HEK293T (cell line): ENCODE results near the gene DFFA.

Experiments used
- CTCF ChIA-PET: fragments of 350-600 bp; formaldehyde crosslinking; extraction: SDS; loops from one replicate; lab custom pipeline; 2021; ENCODE audit warnings: antibody characterized with exemption, inconsistent platforms; lab: Yijun Ruan, JAX
- POLR2A ChIA-PET: fragments of 350-600 bp; formaldehyde crosslinking; extraction: SDS; loops from one replicate; lab custom pipeline; 2020; ENCODE audit warnings: antibody characterized with exemption, inconsistent platforms; lab: Yijun Ruan, JAX
- DNase-seq: peaks from one replicate; pipeline ENCODE4 v3.0.0; 2012; ENCODE audit warnings: mixed read lengths; ENCODE audit errors: extremely low spot score
- ARNT ChIP-seq: fragments of 450-650 bp; IDR thresholded peaks from 2 replicates; pipeline ENCODE4 v1.6.1; 2017; ENCODE audit warnings: mild to moderate bottlenecking
- BHLHE40 ChIP-seq: fragments of 450-650 bp; IDR thresholded peaks from 2 replicates; pipeline ENCODE4 v1.6.1; 2016; ENCODE audit warnings: mild to moderate bottlenecking, moderate library complexity, borderline replicate concordance
- CTBP1 ChIP-seq: fragments of 450-650 bp; IDR thresholded peaks from 2 replicates; pipeline ENCODE4 v1.6.1; 2016; ENCODE audit warnings: borderline replicate concordance
- ELF4 ChIP-seq: fragments of 450-650 bp; IDR thresholded peaks from 2 replicates; pipeline ENCODE4 v1.6.1; 2017; ENCODE audit warnings: antibody characterized with exemption
- FOXA1 ChIP-seq: fragments of 450-650 bp; IDR thresholded peaks from 2 replicates; pipeline ENCODE4 v1.6.1; 2016; ENCODE audit warnings: mild to moderate bottlenecking
- FOXK2 ChIP-seq: fragments of 450-650 bp; IDR thresholded peaks from 2 replicates; pipeline ENCODE4 v1.6.1; 2016; ENCODE audit warnings: mild to moderate bottlenecking
- FOXM1 ChIP-seq: fragments of 450-650 bp; IDR thresholded peaks from 2 replicates; pipeline ENCODE4 v1.6.1; 2017; ENCODE audit warnings: mild to moderate bottlenecking, borderline replicate concordance
- HDGF ChIP-seq: fragments of 450-650 bp; IDR thresholded peaks from 2 replicates; pipeline ENCODE4 v1.6.1; 2017; ENCODE audit warnings: antibody characterized with exemption, borderline replicate concordance
- L3MBTL2 ChIP-seq: fragments of 450-650 bp; conservative IDR thresholded peaks from 2 replicates; pipeline ENCODE4 v1.6.1; 2016; ENCODE audit warnings: mild to moderate bottlenecking
- LEF1 ChIP-seq: fragments of 450-650 bp; IDR thresholded peaks from 2 replicates; pipeline ENCODE4 v1.6.1; 2017; ENCODE audit warnings: mild to moderate bottlenecking, borderline replicate concordance
- NFRKB ChIP-seq: fragments of 450-650 bp; IDR thresholded peaks from 2 replicates; pipeline ENCODE4 v1.6.1; 2016; ENCODE audit warnings: mild to moderate bottlenecking, moderate library complexity
- SP1 ChIP-seq: fragments of 450-650 bp; IDR thresholded peaks from 2 replicates; pipeline ENCODE4 v1.6.1; 2017
- SUZ12 ChIP-seq: fragments of 450-650 bp; IDR thresholded peaks from 2 replicates; pipeline ENCODE4 v1.6.1; 2016; ENCODE audit warnings: mild to moderate bottlenecking
- TARDBP ChIP-seq: fragments of 450-650 bp; IDR thresholded peaks from 2 replicates; pipeline ENCODE4 v1.6.1; 2016
- ZNF384 ChIP-seq: fragments of 450-650 bp; IDR thresholded peaks from 2 replicates; pipeline ENCODE4 v1.6.1; 2016
- TF ChIP-seq, protein P1 (sequence below): fragments of 450-650 bp; IDR thresholded peaks from 2 replicates; pipeline ENCODE4 v1.6.1; 2016

DFFA gene

GRCh38 chr1:10456661-10457060, 15.7 kb downstream of the DFFA start:
- ChIA-PET POLR2A (interaction anchor here (0.9 kb wide), 1 partner anchor 16 kb away, joined by 4 read pairs; the partner anchor contains the start of gene DFFA), CTCF (interaction anchor here (1.1 kb wide), 1 partner anchor 38 kb away, joined by 4 read pairs; no protein-coding TSS in a partner anchor)
- TF ChIP-seq CTBP1 (no peak), TARDBP (no peak), HDGF (no peak), FOXM1 (no peak), ELF4 (no peak), L3MBTL2 (no peak), SP1 (no peak)
- TF ChIP-seq, protein P1, sequence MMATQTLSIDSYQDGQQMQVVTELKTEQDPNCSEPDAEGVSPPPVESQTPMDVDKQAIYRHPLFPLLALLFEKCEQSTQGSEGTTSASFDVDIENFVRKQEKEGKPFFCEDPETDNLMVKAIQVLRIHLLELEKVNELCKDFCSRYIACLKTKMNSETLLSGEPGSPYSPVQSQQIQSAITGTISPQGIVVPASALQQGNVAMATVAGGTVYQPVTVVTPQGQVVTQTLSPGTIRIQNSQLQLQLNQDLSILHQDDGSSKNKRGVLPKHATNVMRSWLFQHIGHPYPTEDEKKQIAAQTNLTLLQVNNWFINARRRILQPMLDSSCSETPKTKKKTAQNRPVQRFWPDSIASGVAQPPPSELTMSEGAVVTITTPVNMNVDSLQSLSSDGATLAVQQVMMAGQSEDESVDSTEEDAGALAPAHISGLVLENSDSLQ, result no peak
- no peak for DNase-seq

- ChIA-PET CTCF (interaction anchor here (1.1 kb wide), 1 partner anchor 38 kb away, joined by 4 read pairs; no protein-coding TSS in a partner anchor), POLR2A (no interaction called here)
- no peak for TF ChIP-seq ARNT
- no peak for TF ChIP-seq FOXM1
- no peak for TF ChIP-seq SUZ12
- TF ChIP-seq FOXA1, result no peak
- TF ChIP-seq CTBP1, result no peak
- TF ChIP-seq ZNF384, result no peak
- no peak for TF ChIP-seq NFRKB
- TF ChIP-seq, protein P1, result no peak
- TF ChIP-seq SP1, result no peak
- no peak for TF ChIP-seq ELF4
- no peak for TF ChIP-seq L3MBTL2
- no peak for TF ChIP-seq FOXK2
- no peak for DNase-seq
These were observed 16.3 kb downstream of the DFFA start for GRCh38 chr1:10456048-10456447.

DNA sequence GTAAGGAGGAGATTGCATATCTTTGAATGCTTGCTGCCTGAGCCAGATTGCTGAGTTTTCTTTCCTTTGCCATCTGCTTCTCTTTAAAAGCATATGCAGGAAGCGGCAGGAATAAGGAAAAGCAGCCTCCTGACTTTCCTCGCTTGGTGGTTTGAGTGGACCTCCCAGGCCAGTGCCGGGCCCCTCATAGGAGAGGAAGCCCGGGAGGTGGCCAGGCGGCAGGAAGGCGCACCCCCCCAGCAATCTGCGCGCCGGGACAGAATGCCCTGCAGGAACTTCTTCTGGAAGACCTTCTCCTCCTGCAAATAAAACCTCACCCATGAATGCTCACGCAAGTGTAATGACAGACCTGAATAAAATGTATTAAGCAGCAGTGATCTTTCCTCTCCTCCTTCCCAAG, 21.0 kb downstream of the DFFA start:
- DNase-seq, result no peak
- POLR2A ChIA-PET, result interaction anchor here (0.6 kb wide), 1 partner anchor 439 kb away, joined by 4 read pairs; no protein-coding TSS in a partner anchor
- no peak for TF ChIP-seq LEF1
- no peak for TF ChIP-seq ZNF384
- no peak for TF ChIP-seq FOXM1
- no peak for TF ChIP-seq L3MBTL2
- TF ChIP-seq SP1, result no peak
- no peak for TF ChIP-seq FOXK2
- no peak for TF ChIP-seq CTBP1
- TF ChIP-seq ARNT, result no peak
- TF ChIP-seq FOXA1, result no peak
- TF ChIP-seq SUZ12, result no peak
- TF ChIP-seq TARDBP, result no peak
- CTCF ChIA-PET, result interaction anchor here (1.2 kb wide), 1 partner anchor 22 kb away, joined by 3 read pairs; no protein-coding TSS in a partner anchor

DNA sequence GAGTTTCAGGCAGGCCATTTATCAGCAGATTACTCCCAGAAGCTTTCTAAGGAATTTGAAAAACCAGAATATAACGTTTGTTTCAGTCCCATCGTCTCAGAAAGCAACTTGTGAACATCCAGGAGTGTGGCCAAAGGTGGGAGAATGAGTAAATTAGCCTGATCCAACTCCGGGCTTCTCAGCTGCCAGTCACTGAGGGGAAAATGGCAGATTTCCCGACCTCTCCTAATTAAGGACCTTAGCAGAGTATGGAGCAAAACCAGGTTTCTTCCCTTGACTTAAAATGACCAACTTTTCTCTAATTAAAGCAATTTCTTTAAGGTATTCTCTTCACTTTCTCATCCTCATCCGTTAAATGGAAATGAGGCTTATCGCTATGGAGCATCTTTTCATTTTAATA, 21.5 kb downstream of the DFFA start:
- no peak for DNase-seq
- TF ChIP-seq TARDBP, result no peak
- no peak for TF ChIP-seq L3MBTL2
- no peak for TF ChIP-seq ARNT
- no peak for TF ChIP-seq FOXK2
- ChIA-PET POLR2A (no interaction called here), CTCF (no interaction called here)

DNA sequence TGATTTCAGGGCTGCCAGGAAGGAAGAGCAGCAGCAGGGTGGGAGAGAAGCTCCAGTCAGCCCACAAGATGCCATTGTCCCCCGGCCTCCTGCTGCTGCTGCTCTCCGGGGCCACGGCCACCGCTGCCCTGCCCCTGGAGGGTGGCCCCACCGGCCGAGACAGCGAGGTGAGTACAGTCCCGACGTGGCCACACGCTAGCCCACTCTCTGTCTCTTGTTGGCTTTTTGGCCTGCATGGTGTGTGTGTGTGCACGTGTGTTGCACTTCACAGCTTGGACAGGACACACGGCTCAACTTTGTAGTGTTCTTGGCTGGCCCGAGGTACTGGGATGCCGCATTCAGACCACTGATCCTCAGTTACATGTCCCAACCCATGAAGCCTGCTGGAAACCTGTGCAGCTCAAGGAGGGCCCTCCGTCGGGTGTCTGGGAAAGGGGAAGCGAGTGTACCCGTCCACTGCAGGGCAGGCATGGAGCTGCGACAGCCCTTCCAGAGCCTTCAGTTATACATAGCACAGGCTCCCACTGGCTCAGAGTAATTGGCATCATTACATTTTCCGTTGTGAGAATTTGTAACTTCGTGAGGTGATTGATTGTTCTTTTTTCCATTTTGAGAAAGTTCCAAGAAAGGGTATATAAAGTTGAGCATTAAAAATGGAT, 22.0 kb downstream of the DFFA start:
- no peak for TF ChIP-seq FOXM1
- no peak for TF ChIP-seq TARDBP
- TF ChIP-seq NFRKB, result no peak
- TF ChIP-seq FOXA1, result no peak
- no peak for TF ChIP-seq SP1
- TF ChIP-seq ZNF384, result no peak
- no peak for TF ChIP-seq HDGF
- no peak for TF ChIP-seq FOXK2
- TF ChIP-seq, protein P1, result no peak
- no peak for TF ChIP-seq SUZ12
- no peak for TF ChIP-seq ARNT
- no peak for TF ChIP-seq LEF1
- TF ChIP-seq BHLHE40, result no peak
- POLR2A ChIA-PET, result no interaction called here
- CTCF ChIA-PET, result no interaction called here
- no peak for DNase-seq

DNA sequence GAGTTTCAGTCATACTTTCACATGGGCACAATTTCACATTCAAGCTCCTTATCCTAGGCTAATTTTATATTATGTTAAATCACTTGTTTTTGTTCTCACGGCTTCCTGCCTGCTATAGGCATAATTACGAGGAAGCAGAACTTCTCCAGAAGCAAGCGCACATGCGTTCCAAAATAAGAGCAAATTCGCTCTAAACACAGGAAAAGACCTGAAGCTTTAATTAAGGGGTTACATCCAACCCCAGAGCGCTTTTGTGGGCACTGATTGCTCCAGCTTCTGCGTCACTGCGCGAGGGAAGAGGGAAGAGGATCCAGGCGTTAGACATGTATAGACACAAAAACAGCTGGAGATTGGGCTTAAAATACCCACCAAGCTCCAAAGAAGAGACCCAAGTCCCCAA, 22.6 kb downstream of the DFFA start, which contains the start of gene CORT:
Gene CORT (plus strand): TSS at position 281 of the 400 bp plus-strand sequence. CDS start 193 bp downstream, outside the sequence.
- ChIA-PET POLR2A (no interaction called here), CTCF (no interaction called here)
- DNase-seq, result no peak
- TF ChIP-seq ARNT, result no peak
- TF ChIP-seq L3MBTL2, result no peak
- no peak for TF ChIP-seq LEF1
- TF ChIP-seq CTBP1, result no peak
- no peak for TF ChIP-seq FOXM1
- TF ChIP-seq ELF4, result no peak
- no peak for TF ChIP-seq SUZ12
- TF ChIP-seq ZNF384, result no peak
- TF ChIP-seq FOXA1, result no peak
- no peak for TF ChIP-seq SP1
- TF ChIP-seq, protein P1, result no peak
- no peak for TF ChIP-seq NFRKB
